Cardiac septum (tissue), 1 donor: Measurements from ENCODE around the gene CHRNB1. TPM values are rescaled to one million over a fixed set of nuclear protein-coding genes. Genes with fewer than 3 reads are reported as not detected.

ENCODE experiments used
- DNase-seq: peaks from one replicate; pipeline ENCODE4 v3.0.0-alpha.2; 2020; ENCODE audit warnings: low spot score
- intact Hi-C: fragments of 100-400 bp; cut with DNase I; formaldehyde crosslinking; loops from one replicate; pipeline ENCODE4 v1.14.0; 2022
- total RNA-seq: library from RNA; stranded (reverse); fragmentation: NEBNext Ultra II Directional; extraction: Animal tissue kit (Norgen Biotek cat#: 25700); gene quantifications from one replicate; pipeline ENCODE4 v1.2.1, GENCODE V29; 2021
- donor health status: DM: no; HTN: no; CAD: no.

CHRNB1 gene
- total RNA-seq, 1 donor from 2014 or later: 9.9 TPM

GRCh38 chr17:7435676-7436555, 8.9 kb upstream of the CHRNB1 start:
- DNase-seq: no peak
- intact Hi-C loops: loop anchor here (2.0 kb wide), 1 partner anchor 81 kb away; the partner anchor contains the start of gene TMEM95

- DNase-seq: peak; percentile 91
- intact Hi-C loops: loop anchor here (2.0 kb wide), 1 partner anchor 82 kb away; the partner anchor contains the start of gene TMEM95
Observed at GRCh38 chr17:7436556-7437368, 8.1 kb upstream of the CHRNB1 start.

GRCh38 chr17:7437369-7437863, 7.4 kb upstream of the CHRNB1 start:
- intact Hi-C loops: loop anchor here (2.0 kb wide), 1 partner anchor 83 kb away; the partner anchor contains the start of gene TMEM95
- DNase-seq: no peak

- DNase-seq: peak; percentile 93
Observed at GRCh38 chr17:7437950-7438614, 6.8 kb upstream of the CHRNB1 start.

GRCh38 chr17:7438656-7439460, 6.0 kb upstream of the CHRNB1 start:
- DNase-seq: no peak

More at GRCh38 chr17:7437950-7438614, 6.8 kb upstream of the CHRNB1 start:
- intact Hi-C loops: loop anchor here (2.0 kb wide), 4 partner anchors 39 to 123 kb away; partner anchors contain the start of genes POLR2A, SENP3 and TMEM95

GRCh38 chr17:7439462-7440112, 5.3 kb upstream of the CHRNB1 start, which contains the start of gene FGF11:
Gene FGF11 (plus strand): TSS chr17:7439512. CDS start chr17:7439621, 109 bp downstream.
- DNase-seq: no peak
- intact Hi-C loops: loop anchor here (2.0 kb wide), 3 partner anchors 37 to 121 kb away; partner anchors contain the start of genes POLR2A and SENP3

More at GRCh38 chr17:7438656-7439460, 6.0 kb upstream of the CHRNB1 start:
- intact Hi-C loops: loop anchor here (2.0 kb wide), 3 partner anchors 38 to 122 kb away; partner anchors contain the start of genes POLR2A and SENP3

- no peak for DNase-seq
- intact Hi-C loops: no loop called here
Observed at GRCh38 chr17:7440113-7440833, 4.6 kb upstream of the CHRNB1 start.

- intact Hi-C loops: no loop called here
- DNase-seq: no peak
Observed at GRCh38 chr17:7440834-7441195, 4.0 kb upstream of the CHRNB1 start.

GRCh38 chr17:7441266-7441665, 3.6 kb upstream of the CHRNB1 start:
- intact Hi-C loops: no loop called here
- no peak for DNase-seq

- intact Hi-C loops: no loop called here
- no peak for DNase-seq
Observed at GRCh38 chr17:7442142-7442541, 2.7 kb upstream of the CHRNB1 start.

GRCh38 chr17:7443499-7444485, 1.1 kb upstream of the CHRNB1 start:
- DNase-seq: no peak
- intact Hi-C loops: no loop called here

GRCh38 chr17:7445619-7445968, 733 bp downstream of the CHRNB1 start:
- DNase-seq: no peak
- intact Hi-C loops: no loop called here

- intact Hi-C loops: no loop called here
- no peak for DNase-seq
Observed at GRCh38 chr17:7448461-7448860, 3.6 kb downstream of the CHRNB1 start.

- no peak for DNase-seq
- intact Hi-C loops: no loop called here
Observed at GRCh38 chr17:7459961-7460545, 15.2 kb downstream of the CHRNB1 start.

GRCh38 chr17:7460850-7461660, 16.2 kb downstream of the CHRNB1 start:
- intact Hi-C loops: no loop called here
- no peak for DNase-seq
